ENCODE data around the gene LAMA5.

GRCh38 chr20:62349556-62350097, 17.5 kb downstream of the LAMA5 start:
- TF ChIP-seq CTCF (optimal IDR thresholded peaks at IDR 0.05 in 1 of 3, IDR thresholded peaks at IDR 0.05 in 1 of 3, conservative IDR thresholded peaks at IDR 0.05 in 1 of 3; ENCODE audit: extremely low read depth in 1 of 3, insufficient read depth in 2 of 3, low read length in 3 of 3): no peak
- no peak for TF ChIP-seq EZH2 (IDR thresholded peaks at IDR 0.05; ENCODE audit: low read length)

All from keratinocyte (primary cell).